Measurements from ENCODE around the gene PERP.

Gene PERP

DNA sequence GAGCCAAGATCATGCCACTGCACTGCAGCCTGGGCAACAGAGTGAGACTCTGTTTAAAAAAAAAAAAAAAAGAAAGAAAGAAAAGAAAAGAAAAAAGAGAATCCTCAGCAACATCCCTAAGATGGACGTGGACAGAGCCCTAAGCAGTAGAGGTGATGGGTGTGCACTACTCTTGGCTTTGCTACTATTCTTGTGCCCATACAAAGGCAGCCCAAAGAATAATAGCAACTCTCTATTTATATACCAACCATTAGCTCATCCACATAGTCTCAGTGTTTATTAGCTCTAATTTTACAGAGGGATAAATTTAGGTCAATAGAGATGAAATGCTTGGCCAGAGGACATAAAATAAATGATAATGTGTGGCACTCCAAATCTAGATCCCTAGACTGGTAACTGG is 62.2 kb downstream of the PERP start:
- no peak overlapping the region for H2AFZ ChIP-seq (ENCODE audit: low read length)
- H3K9ac ChIP-seq (ENCODE audit: low read length): no peak overlapping the region
- no peak for DNase-seq
- no peaks in the 10 kb centered on the region for H3K4me1 ChIP-seq (ENCODE audit: low read length)
- no peaks in the 10 kb centered on the region for H4K20me1 ChIP-seq (ENCODE audit: insufficient read depth, low read length)
- no peaks in the 10 kb centered on the region for H3K9me3 ChIP-seq (replicated peaks; ENCODE audit: insufficient read depth, low read length)
- H3K27ac ChIP-seq (ENCODE audit: low read length): no peak overlapping the region
- no peaks in the 10 kb centered on the region for H3K9me2 ChIP-seq (replicated peaks; ENCODE audit: insufficient read depth, low read length)
- no peaks in the 10 kb centered on the region for H3F3A ChIP-seq (ENCODE audit: insufficient read depth, low read length)
- no peak for TF ChIP-seq EZH2 (optimal IDR thresholded peaks at IDR 0.05; ENCODE audit: low read depth, low read length)
- TF ChIP-seq EZH2phosphoT487 (IDR thresholded peaks at IDR 0.05; ENCODE audit: low read length): no peak
- TF ChIP-seq, protein P1, sequence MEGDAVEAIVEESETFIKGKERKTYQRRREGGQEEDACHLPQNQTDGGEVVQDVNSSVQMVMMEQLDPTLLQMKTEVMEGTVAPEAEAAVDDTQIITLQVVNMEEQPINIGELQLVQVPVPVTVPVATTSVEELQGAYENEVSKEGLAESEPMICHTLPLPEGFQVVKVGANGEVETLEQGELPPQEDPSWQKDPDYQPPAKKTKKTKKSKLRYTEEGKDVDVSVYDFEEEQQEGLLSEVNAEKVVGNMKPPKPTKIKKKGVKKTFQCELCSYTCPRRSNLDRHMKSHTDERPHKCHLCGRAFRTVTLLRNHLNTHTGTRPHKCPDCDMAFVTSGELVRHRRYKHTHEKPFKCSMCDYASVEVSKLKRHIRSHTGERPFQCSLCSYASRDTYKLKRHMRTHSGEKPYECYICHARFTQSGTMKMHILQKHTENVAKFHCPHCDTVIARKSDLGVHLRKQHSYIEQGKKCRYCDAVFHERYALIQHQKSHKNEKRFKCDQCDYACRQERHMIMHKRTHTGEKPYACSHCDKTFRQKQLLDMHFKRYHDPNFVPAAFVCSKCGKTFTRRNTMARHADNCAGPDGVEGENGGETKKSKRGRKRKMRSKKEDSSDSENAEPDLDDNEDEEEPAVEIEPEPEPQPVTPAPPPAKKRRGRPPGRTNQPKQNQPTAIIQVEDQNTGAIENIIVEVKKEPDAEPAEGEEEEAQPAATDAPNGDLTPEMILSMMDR (IDR thresholded peaks at IDR 0.05; ENCODE audit: low read length): no peak
- H3K4me3 ChIP-seq (ENCODE audit: low read length): no peak overlapping the region
- H3K79me2 ChIP-seq (ENCODE audit: low read length): no peaks in the 10 kb centered on the region
- no peaks in the 10 kb centered on the region for H3K36me3 ChIP-seq (replicated peaks; ENCODE audit: insufficient read depth, low read length)
- H3K4me2 ChIP-seq (ENCODE audit: low read depth, low read length): no peak overlapping the region
- no peaks in the 10 kb centered on the region for H3K27me3 ChIP-seq (replicated peaks; ENCODE audit: insufficient read depth, low read length)

DNA sequence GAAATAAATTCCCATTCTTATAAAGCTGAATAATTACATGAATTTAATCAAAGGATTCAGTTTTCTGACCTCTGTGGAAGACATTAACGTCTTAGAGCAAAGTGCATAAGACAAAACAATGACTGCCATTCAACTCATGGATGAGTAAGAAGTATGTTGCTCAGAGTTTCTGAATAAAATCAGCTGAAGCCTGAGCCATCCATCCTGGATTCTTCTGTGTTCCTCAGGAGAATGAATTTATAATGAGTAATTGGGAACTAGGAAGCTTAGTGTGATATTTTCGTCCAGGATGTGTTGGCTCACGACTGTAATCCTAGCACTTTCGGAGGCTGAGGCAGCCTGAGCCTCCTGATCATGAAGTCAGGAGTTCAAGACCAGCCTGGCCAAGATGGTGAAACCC is 62.8 kb downstream of the PERP start:
- no peaks in the 10 kb centered on the region for H3K9me3 ChIP-seq (replicated peaks; ENCODE audit: insufficient read depth, low read length)
- H3K4me1 ChIP-seq (ENCODE audit: low read length): no peaks in the 10 kb centered on the region
- no peaks in the 10 kb centered on the region for H3K9me2 ChIP-seq (replicated peaks; ENCODE audit: insufficient read depth, low read length)
- no peak overlapping the region for H3K9ac ChIP-seq (ENCODE audit: low read length)
- H3K4me2 ChIP-seq (ENCODE audit: low read depth, low read length): no peak overlapping the region
- H3K4me3 ChIP-seq (ENCODE audit: low read length): no peak overlapping the region
- H2AFZ ChIP-seq (ENCODE audit: low read length): no peak overlapping the region
- H3F3A ChIP-seq (ENCODE audit: insufficient read depth, low read length): no peaks in the 10 kb centered on the region
- TF ChIP-seq EZH2 (optimal IDR thresholded peaks at IDR 0.05; ENCODE audit: low read depth, low read length) (no peak), EZH2phosphoT487 (IDR thresholded peaks at IDR 0.05; ENCODE audit: low read length) (no peak)
- TF ChIP-seq, protein P1 (IDR thresholded peaks at IDR 0.05; ENCODE audit: low read length): no peak
- no peaks in the 10 kb centered on the region for H3K36me3 ChIP-seq (replicated peaks; ENCODE audit: insufficient read depth, low read length)
- no peaks in the 10 kb centered on the region for H3K79me2 ChIP-seq (ENCODE audit: low read length)
- no peak for DNase-seq
- no peak overlapping the region for H3K27ac ChIP-seq (ENCODE audit: low read length)
- no peaks in the 10 kb centered on the region for H3K27me3 ChIP-seq (replicated peaks; ENCODE audit: insufficient read depth, low read length)
- H4K20me1 ChIP-seq (ENCODE audit: insufficient read depth, low read length): no peaks in the 10 kb centered on the region
